GM11168 (cell line): ENCODE measurements around the gene POT1.

Source experiments
- in situ Hi-C: fragments of 300-500 bp; cut with MboI; formaldehyde crosslinking; loops from one replicate; pipeline ENCODE4 v1.12.0; 2022; ENCODE audit warnings: low sequenced_read_pairs; ENCODE audit not compliant: unreplicated experiment

The POT1 gene

GRCh38 chr7:124777268-124777667 is 152.4 kb downstream of the POT1 start:
- in situ Hi-C loops = no loop called here

- in situ Hi-C loops = no loop called here
Measured at GRCh38 chr7:124776153-124776552, 153.5 kb downstream of the POT1 start.

GRCh38 chr7:124775422-124775821 is 154.2 kb downstream of the POT1 start:
- in situ Hi-C loops = no loop called here

GRCh38 chr7:124773938-124774337 is 155.7 kb downstream of the POT1 start:
- in situ Hi-C loops = no loop called here

- in situ Hi-C loops = no loop called here
Measured at GRCh38 chr7:124773339-124773738, 156.3 kb downstream of the POT1 start.
